ENCODE measurements around the gene TMX2.
A peak's percentile ranks its signal among the peaks of the same experiment; 100 is the strongest.
"Not testable (repeated sequence)": the region's sequence is repeated elsewhere in the genome, so short reads cannot be mapped to it uniquely, and the experiment has no call there.

Gene TMX2

DNA sequence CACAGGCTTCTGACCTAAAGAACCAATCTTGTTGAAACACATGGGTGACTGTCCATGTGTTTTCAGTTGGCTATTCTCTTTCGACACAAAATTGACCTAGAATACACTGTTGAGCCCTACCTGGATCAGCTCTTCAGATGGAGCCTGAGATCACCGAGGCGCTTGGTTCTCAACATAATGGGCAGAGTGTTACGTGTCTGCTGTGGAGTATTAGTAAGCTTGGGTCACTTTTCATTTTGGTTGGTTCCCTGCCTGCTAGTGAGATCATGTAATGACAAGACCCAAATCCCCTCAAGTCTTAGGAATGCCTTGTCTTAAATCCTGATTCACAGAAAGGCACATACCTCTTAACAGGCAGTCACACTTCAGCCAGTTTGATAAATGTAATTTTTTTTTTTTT is 9.1 kb upstream of the TMX2 start:
- peaks cover 4% of the 10 kb centered on the region for H3K4me1 Mint-ChIP-seq
- no peaks in the 10 kb centered on the region for H3K9me3 Mint-ChIP-seq
- H3K27ac Mint-ChIP-seq, result peak overlapping the region; percentile 41
- H3K4me3 Mint-ChIP-seq, result no peak overlapping the region
- peaks cover 8% of the 10 kb centered on the region for H3K36me3 Mint-ChIP-seq
- H3K27me3 Mint-ChIP-seq, result no peaks in the 10 kb centered on the region

- Mint-ChIP-seq H3K4me1 (peaks cover 12% of the 10 kb centered on the region), H3K27me3 (no peaks in the 10 kb centered on the region), H3K4me3 (no peak overlapping the region), H3K36me3 (peaks cover 6% of the 10 kb centered on the region), H3K9me3 (no peaks in the 10 kb centered on the region), H3K27ac (peak overlapping the region; percentile 72)
Measured at GRCh38 chr11:57704932-57705331, 7.5 kb upstream of the TMX2 start.

- Mint-ChIP-seq H3K4me1 (peaks cover 17% of the 10 kb centered on the region), H3K27ac (peak overlapping the region; percentile 51)
- H3K4me3 Mint-ChIP-seq, H3K36me3 Mint-ChIP-seq, H3K27me3 Mint-ChIP-seq, H3K9me3 Mint-ChIP-seq: not testable (repeated sequence)
Measured at GRCh38 chr11:57705432-57705831, 7.0 kb upstream of the TMX2 start.

DNA sequence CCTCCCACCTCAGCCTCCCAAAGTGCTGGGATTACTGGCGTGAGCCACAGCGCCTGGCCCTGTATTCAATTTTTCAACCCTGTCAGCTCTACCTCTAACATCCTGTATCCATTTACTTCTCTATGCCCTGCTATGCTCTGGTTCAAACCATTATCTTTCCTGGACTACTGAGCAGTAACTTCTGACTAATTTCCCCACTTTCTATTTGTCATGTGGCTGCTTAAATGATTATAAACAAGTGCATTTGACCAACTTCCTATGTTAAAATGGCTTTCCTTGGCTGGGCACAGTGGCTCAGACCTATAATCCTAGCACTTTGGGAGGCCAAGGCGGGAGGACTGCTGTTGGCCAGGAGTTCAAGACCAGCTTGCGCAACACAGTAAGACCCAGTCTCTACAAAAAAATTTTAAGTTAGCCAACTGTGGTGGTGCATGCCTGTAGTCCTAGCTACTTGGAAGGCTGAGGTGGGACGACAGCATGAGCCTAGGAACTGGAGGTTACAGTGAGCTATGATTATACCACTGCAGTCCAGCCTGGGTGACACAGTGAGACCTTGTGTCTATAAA is 2.5 kb upstream of the TMX2 start:
- H3K4me1 Mint-ChIP-seq, result peaks cover 47% of the 10 kb centered on the region
- H3K27ac Mint-ChIP-seq, result peak overlapping the region; percentile 69
- H3K4me3 Mint-ChIP-seq, result peak overlapping the region; percentile 0
- H3K27me3 Mint-ChIP-seq, result no peaks in the 10 kb centered on the region
- H3K36me3 Mint-ChIP-seq, result no peaks in the 10 kb centered on the region
- H3K9me3 Mint-ChIP-seq, result no peaks in the 10 kb centered on the region

GRCh38 chr11:57711414-57712255 is 758 bp upstream of the TMX2 start, which contains the start of gene MED19:
TSS of gene MED19 (minus strand) at chr11:57712215. CDS start at chr11:57712179, 36 bp downstream.
- Mint-ChIP-seq H3K36me3 (no peaks in the 10 kb centered on the region), H3K27ac (peak within 1 kb of the TSS; percentile 97), H3K9me3 (no peaks in the 10 kb centered on the region), H3K4me3 (peak within 1 kb of the TSS; percentile 100), H3K4me1 (peaks cover 47% of the 10 kb centered on the region), H3K27me3 (no peaks in the 10 kb centered on the region)

DNA sequence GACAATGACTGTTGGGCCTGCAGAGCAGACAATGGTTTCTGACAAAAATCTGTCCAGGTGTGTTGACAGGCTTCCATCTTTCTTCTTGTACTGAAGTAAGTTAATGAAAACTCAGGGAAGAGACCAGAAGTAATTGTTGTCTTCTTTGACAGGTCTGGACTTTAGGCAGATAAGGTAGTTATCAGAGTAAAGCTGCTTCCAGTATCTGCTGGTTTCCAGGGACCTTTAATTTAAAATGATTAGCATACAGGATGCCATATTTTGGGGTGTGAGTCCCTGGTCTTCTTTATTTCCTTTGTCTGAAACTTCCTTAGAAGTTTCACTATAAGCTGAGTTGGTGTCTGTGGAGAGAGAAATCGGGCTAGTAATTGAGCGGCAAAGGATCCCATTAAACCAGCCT is 1.4 kb downstream of the TMX2 start:
- no peaks in the 10 kb centered on the region for H3K36me3 Mint-ChIP-seq
- peaks cover 42% of the 10 kb centered on the region for H3K4me1 Mint-ChIP-seq
- no peaks in the 10 kb centered on the region for H3K27me3 Mint-ChIP-seq
- H3K9me3 Mint-ChIP-seq, result no peaks in the 10 kb centered on the region
- peak overlapping the region; percentile 100 for H3K4me3 Mint-ChIP-seq
- peak overlapping the region; percentile 65 for H3K27ac Mint-ChIP-seq

GRCh38 chr11:57716726-57717125 is 4.3 kb downstream of the TMX2 start:
- H3K36me3 Mint-ChIP-seq, H3K9me3 Mint-ChIP-seq, H3K27me3 Mint-ChIP-seq, H3K27ac Mint-ChIP-seq, H3K4me3 Mint-ChIP-seq: not testable (repeated sequence)
- H3K4me1 Mint-ChIP-seq, result peaks cover 23% of the 10 kb centered on the region

- Mint-ChIP-seq H3K9me3 (no peaks in the 10 kb centered on the region), H3K27ac (no peak overlapping the region), H3K27me3 (no peaks in the 10 kb centered on the region), H3K4me1 (peaks cover 23% of the 10 kb centered on the region), H3K36me3 (no peaks in the 10 kb centered on the region), H3K4me3 (no peak overlapping the region)
Measured at GRCh38 chr11:57727185-57727584, 14.8 kb downstream of the TMX2 start.

- H3K27ac Mint-ChIP-seq, result no peak overlapping the region
- H3K4me3 Mint-ChIP-seq, result no peak overlapping the region
- H3K27me3 Mint-ChIP-seq, result no peaks in the 10 kb centered on the region
- peaks cover 25% of the 10 kb centered on the region for H3K4me1 Mint-ChIP-seq
- H3K36me3 Mint-ChIP-seq, result no peaks in the 10 kb centered on the region
- no peaks in the 10 kb centered on the region for H3K9me3 Mint-ChIP-seq
Measured at GRCh38 chr11:57728829-57729228, 16.4 kb downstream of the TMX2 start.

DNA sequence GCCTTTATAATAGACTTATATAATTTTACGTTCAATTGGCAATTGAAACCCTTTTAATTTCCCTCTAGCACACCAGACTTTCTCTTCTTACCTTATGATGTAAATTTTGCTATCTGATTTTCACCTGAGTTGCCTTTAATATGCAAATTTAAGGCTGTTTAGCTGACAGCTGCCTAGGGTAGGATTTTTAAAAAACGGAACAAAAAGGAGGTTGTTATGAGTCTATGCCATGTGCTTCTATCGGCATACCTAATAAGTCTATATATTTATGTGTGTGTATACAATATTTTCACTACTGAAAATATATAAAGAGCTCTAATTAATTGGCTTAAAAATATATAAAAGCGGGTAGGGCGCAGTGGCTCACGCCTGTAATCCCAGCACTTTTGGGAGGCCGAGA is 17.1 kb downstream of the TMX2 start:
- no peak overlapping the region for H3K27ac Mint-ChIP-seq
- no peaks in the 10 kb centered on the region for H3K36me3 Mint-ChIP-seq

DNA sequence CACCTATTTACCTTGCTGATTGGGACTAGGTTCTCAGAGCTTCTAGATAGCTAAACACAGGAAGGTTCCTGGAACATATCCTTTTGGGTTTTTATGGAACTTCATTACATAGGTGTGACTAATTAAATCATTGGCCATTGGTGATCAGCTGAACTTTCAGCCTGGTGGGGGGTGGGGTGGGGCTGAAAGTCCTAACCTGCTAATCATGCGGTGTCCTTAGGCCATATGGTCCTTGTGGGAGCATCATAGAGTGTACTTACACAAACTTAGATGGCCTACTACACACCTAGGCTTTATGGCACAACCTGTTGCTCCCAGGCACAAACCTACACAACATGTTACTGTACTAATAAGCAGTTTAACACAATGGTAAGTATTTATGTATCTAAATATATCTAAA is 20.3 kb downstream of the TMX2 start:
- Mint-ChIP-seq H3K9me3 (no peaks in the 10 kb centered on the region), H3K27ac (no peak overlapping the region), H3K4me1 (peaks cover 26% of the 10 kb centered on the region), H3K36me3 (no peaks in the 10 kb centered on the region), H3K4me3 (no peak overlapping the region), H3K27me3 (no peaks in the 10 kb centered on the region)

More for the DNA sequence above, 17.1 kb downstream of the TMX2 start:
- no peak overlapping the region for H3K4me3 Mint-ChIP-seq
- H3K9me3 Mint-ChIP-seq, result no peaks in the 10 kb centered on the region
- peaks cover 25% of the 10 kb centered on the region for H3K4me1 Mint-ChIP-seq
- H3K27me3 Mint-ChIP-seq, result no peaks in the 10 kb centered on the region

GRCh38 chr11:57735619-57736298 is 23.4 kb downstream of the TMX2 start:
- Mint-ChIP-seq H3K27ac (peak overlapping the region; percentile 74), H3K27me3 (no peaks in the 10 kb centered on the region), H3K9me3 (no peaks in the 10 kb centered on the region), H3K36me3 (peaks cover 7% of the 10 kb centered on the region), H3K4me3 (no peak overlapping the region), H3K4me1 (peaks cover 14% of the 10 kb centered on the region)

- Mint-ChIP-seq H3K36me3 (peaks cover 24% of the 10 kb centered on the region), H3K4me1 (peaks cover 38% of the 10 kb centered on the region), H3K27me3 (no peaks in the 10 kb centered on the region)
Measured at GRCh38 chr11:57741132-57742086, 29.0 kb downstream of the TMX2 start, which contains the start of gene SELENOH. TSS of gene SELENOH (plus strand) at chr11:57741491. CDS start at chr11:57741596, 105 bp downstream.

DNA sequence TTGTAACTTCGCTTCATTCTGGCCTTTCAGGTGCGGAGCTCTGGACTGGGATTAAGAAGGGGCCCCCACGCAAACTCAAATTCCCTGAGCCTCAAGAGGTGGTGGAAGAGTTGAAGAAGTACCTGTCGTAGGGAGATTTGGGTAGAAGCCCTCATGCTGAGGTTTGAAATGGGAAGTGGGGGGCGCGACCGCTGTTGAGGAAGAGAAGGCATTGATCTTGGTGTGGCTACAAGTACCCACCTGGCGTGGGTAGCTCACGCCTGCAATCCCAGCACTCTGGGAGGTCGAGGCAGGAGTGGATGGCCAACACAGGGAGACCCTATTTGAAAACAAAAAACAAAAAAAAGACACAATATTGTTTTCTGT is 29.7 kb downstream of the TMX2 start:
- no peaks in the 10 kb centered on the region for H3K9me3 Mint-ChIP-seq
- H3K4me1 Mint-ChIP-seq, result peaks cover 44% of the 10 kb centered on the region
- peak overlapping the region; percentile 98 for H3K4me3 Mint-ChIP-seq
- H3K36me3 Mint-ChIP-seq, result peaks cover 25% of the 10 kb centered on the region
- H3K27ac Mint-ChIP-seq, result peak overlapping the region; percentile 97
- no peaks in the 10 kb centered on the region for H3K27me3 Mint-ChIP-seq

More at GRCh38 chr11:57741132-57742086, 29.0 kb downstream of the TMX2 start, which contains the start of gene SELENOH:
- H3K9me3 Mint-ChIP-seq, result no peaks in the 10 kb centered on the region
- peak within 1 kb of the TSS; percentile 97 for H3K27ac Mint-ChIP-seq
- peak within 1 kb of the TSS; percentile 98 for H3K4me3 Mint-ChIP-seq

DNA sequence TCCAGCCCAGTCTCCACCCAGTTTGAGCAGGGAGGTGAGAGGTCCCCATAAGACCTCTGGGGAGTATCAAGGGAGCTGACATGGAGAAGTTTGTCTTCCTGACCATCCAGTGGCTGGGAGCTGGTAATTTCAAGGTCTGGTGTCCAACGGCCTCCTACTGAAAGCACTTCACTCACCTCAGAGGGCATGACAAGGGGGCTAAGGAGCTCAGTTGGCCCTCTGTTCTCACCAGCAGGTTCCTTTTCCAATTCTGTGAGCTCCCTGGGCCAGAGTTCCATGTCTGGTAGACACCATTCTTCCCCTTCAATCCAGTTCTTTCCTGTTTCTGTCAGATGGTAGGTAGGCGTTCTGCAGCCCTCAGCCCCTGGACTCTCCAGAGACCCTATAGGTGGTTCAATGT is 32.0 kb downstream of the TMX2 start:
- Mint-ChIP-seq H3K36me3 (peaks cover 24% of the 10 kb centered on the region), H3K4me1 (peaks cover 57% of the 10 kb centered on the region), H3K4me3 (peak overlapping the region; percentile 74), H3K27ac (peak overlapping the region; percentile 84), H3K27me3 (no peaks in the 10 kb centered on the region), H3K9me3 (no peaks in the 10 kb centered on the region)

Data from activated naive CD4-positive, alpha-beta T cell treated with anti-CD3 and anti-CD28 coated beads, Interleukin-2, amount 50 U/mL, for 24 hours (primary cell).